ENCODE results near the gene KIF6.

DNA sequence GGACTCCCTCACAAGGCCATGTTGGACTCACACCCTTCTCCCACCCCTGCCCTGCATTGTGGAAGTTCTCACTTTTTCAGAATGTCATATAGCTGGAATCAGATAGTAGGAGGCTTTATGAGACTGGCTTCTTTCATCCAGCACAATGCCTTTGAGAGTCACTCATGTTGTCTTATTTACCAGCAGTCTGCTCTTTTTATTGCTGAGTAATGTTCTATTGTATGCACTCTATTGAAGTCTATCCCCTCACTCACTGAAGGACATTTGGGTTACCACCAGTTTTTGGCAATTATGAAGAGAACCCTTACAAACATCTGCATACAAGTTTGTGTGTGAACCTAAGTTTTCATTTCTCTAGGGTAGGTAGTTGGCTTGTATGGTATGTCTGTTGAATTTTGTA lies 321.9 kb downstream of the KIF6 start:
- TF ChIP-seq EZH2 (IDR thresholded peaks at IDR 0.05) (no peak), POLR2AphosphoS5 (IDR thresholded peaks at IDR 0.05; ENCODE audit: borderline replicate concordance, low read depth, low read length) (no peak)
